HFFc6 (cell line): ENCODE data around the gene C1orf21. TPM values are rescaled to one million over a fixed set of nuclear protein-coding genes. Genes with fewer than 3 reads are reported as not detected.

Experiments used
- DNase-seq: peaks from one replicate; pipeline ENCODE4 v3.0.0-alpha.2; 2018
- H3K27ac Mint-ChIP-seq: 2 replicates; pipeline ENCODE4 v1.8.0; 2020; ENCODE audit warnings: mild to moderate bottlenecking, mixed read lengths
- H3K27me3 Mint-ChIP-seq: 2 replicates; pipeline ENCODE4 v1.8.0; 2021; ENCODE audit warnings: mild to moderate bottlenecking, moderate library complexity, mixed read lengths; ENCODE audit not compliant: insufficient read depth
- H3K36me3 Mint-ChIP-seq: 2 replicates; pipeline ENCODE4 v1.8.0; 2021; ENCODE audit warnings: low read depth, mixed read lengths
- H3K4me1 Mint-ChIP-seq: 2 replicates; pipeline ENCODE4 v1.8.0; 2020; ENCODE audit warnings: low read depth, mixed read lengths
- H3K4me3 Mint-ChIP-seq: 2 replicates; pipeline ENCODE4 v1.8.0; 2020; ENCODE audit warnings: mild to moderate bottlenecking, moderate library complexity, mixed read lengths
- H3K9me3 Mint-ChIP-seq: 2 replicates; pipeline ENCODE4 v1.8.0; 2020; ENCODE audit warnings: mild to moderate bottlenecking, mixed read lengths
- total RNA-seq, 6 experiments: library from RNA; stranded (reverse); fragmentation: NEBNext Ultra II Directional; extraction: Animal tissue kit (Norgen Biotek cat#: 25700); gene quantifications; 2 replicates in 1 of 6; 3 replicates in 5 of 6; pipeline ENCODE4 v1.2.3, GENCODE V29; 2021
- TF ChIP-seq, protein P1 (sequence below): fragments of 200-600 bp; sonication (generic); IDR thresholded peaks from 2 replicates; pipeline ENCODE4 v1.5.0; 2021; ENCODE audit warnings: antibody characterized with exemption, mild to moderate bottlenecking

Gene C1orf21
- total RNA-seq, 6 experiments from 2014 or later: 4.0 to 10.2 (median 8.5) TPM

DNA sequence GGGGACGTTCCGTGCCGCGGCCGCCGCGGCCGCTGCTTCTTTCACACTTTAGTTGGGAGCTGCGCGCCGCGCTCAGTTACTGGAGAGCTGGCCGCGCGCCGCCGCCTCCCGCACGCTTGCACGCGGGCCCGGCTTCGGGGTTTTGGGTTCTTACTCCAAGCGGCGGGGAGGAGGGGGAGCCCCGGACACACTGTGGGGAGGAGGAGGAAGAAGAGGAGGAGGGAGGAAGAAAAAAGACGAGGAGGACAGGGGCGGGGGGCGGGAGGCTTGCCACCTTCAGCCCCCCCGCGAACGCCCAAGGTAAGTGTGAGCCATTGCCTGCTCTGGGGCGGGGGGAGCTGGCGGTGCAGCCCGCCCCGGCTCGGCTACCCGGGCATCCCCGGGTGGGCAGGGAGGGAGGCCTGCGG, 243 bp downstream of the C1orf21 start:
- Mint-ChIP-seq H3K4me3 (peak overlapping the region; percentile 86), H3K27me3 (peaks cover 7% of the 10 kb centered on the region; the same call in 1 of the 2 replicates), H3K9me3 (no peaks in the 10 kb centered on the region), H3K36me3 (no peaks in the 10 kb centered on the region), H3K27ac (0 out of 2 replicates have a peak overlapping the region, but pooled peaks have one; percentile 36), H3K4me1 (peaks cover 33% of the 10 kb centered on the region)
- TF ChIP-seq, protein P1, sequence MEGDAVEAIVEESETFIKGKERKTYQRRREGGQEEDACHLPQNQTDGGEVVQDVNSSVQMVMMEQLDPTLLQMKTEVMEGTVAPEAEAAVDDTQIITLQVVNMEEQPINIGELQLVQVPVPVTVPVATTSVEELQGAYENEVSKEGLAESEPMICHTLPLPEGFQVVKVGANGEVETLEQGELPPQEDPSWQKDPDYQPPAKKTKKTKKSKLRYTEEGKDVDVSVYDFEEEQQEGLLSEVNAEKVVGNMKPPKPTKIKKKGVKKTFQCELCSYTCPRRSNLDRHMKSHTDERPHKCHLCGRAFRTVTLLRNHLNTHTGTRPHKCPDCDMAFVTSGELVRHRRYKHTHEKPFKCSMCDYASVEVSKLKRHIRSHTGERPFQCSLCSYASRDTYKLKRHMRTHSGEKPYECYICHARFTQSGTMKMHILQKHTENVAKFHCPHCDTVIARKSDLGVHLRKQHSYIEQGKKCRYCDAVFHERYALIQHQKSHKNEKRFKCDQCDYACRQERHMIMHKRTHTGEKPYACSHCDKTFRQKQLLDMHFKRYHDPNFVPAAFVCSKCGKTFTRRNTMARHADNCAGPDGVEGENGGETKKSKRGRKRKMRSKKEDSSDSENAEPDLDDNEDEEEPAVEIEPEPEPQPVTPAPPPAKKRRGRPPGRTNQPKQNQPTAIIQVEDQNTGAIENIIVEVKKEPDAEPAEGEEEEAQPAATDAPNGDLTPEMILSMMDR: no peak
- no peak for DNase-seq

DNA sequence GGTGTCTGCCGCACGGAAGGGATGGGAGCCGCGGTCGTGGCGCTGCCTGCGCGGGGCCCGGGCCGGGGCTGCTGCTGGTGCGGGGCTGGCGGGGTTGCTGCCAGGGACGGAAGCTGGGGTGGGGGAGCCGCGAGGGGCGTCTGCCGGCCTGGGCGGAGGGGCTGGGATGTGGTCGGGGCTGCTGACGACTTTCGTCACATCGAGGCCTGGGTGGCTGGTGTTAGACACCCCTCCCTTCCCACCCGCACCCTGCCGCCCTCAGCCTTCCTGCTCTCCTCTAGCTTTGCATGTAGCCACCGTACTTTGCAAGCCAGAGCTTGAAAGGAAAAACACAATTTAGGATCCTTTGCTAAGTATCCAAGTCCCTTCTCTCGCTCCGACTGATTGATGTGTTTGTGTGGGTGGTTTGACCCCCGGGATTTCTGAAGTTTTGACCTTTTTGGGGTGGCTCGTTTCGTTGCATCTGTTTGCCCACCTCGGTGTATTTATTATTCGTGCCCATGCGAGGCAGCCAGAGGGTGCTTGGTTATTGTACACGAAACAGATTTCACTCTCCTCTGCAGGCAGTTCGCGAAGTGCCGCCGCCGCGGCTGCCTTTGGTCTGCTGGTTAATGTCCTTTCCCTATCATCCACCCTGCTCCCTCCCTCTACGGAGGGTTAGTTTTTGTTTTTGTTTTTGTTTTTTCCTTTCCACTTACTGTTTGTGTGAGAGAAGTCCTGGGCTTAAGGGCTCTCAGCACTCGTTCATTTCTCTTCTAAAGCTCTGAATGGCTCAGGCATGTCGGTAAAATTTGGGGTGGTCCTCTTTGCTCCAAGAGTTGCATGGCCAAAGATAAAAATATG, 868 bp downstream of the C1orf21 start:
- Mint-ChIP-seq H3K9me3 (no peaks in the 10 kb centered on the region), H3K27me3 (peaks cover 7% of the 10 kb centered on the region; the same call in 1 of the 2 replicates), H3K27ac (peak overlapping the region; percentile 66), H3K4me1 (peaks cover 33% of the 10 kb centered on the region), H3K36me3 (no peaks in the 10 kb centered on the region), H3K4me3 (peak overlapping the region; percentile 90)
- TF ChIP-seq, protein P1: no peak
- no peak for DNase-seq

DNA sequence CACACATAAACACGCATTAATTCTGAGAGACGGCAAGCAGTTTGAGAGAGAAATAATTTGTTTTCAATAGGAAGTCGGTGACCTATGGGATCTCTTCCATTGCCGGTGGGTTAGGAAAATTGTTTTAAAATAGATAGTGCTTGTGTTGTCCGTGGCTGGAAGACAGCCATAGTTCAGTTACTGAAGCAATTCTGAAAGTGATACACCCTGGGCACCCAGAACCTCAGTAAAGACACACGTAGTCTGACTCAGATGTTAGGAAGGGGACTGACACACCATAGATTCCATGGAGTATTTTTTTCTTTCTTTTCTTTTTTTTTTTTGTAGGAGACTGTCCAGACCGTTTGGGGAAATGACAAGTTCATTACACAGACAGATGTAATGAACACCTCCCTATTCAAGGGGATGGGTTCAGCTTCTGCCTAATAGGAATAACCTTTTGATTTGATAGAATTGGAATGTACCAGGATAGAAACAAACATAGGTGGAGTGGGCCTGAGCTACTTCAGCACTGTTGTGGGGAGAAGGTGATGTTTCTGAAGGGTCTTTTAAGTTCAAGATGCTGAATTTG, 1.6 kb downstream of the C1orf21 start:
- Mint-ChIP-seq H3K27ac (peak overlapping the region; percentile 66), H3K4me1 (peaks cover 40% of the 10 kb centered on the region), H3K4me3 (peak overlapping the region; percentile 90), H3K27me3 (peaks cover 7% of the 10 kb centered on the region; the same call in 1 of the 2 replicates), H3K36me3 (no peaks in the 10 kb centered on the region), H3K9me3 (no peaks in the 10 kb centered on the region)
- peak; percentile 80 for DNase-seq
- TF ChIP-seq, protein P1: no peak

DNA sequence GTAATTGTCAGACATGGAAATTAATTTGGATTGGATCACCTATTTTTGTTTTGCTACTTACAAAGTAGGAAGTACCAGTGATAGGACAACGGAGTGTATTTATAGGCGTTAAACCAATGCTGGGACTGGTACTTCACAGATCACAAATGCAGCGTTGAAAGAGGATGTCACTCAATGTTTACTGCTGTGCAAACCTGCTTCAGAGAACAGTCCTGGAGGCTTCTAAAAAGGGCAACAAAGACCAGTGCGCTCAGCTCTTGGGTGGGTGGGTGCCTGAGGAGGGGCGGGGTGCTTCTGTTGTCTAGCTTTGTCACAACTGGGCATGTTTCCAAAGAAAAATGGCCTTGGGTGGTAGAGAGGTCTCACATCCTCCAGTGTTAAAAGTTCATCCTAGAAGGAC, 2.1 kb downstream of the C1orf21 start:
- H3K27me3 Mint-ChIP-seq: peaks cover 3% of the 10 kb centered on the region; the same call in 1 of the 2 replicates
- peak overlapping the region; percentile 66; the same call in 1 of the 2 replicates for H3K27ac Mint-ChIP-seq
- TF ChIP-seq, protein P1: no peak
- H3K4me1 Mint-ChIP-seq: peaks cover 46% of the 10 kb centered on the region
- H3K9me3 Mint-ChIP-seq: no peaks in the 10 kb centered on the region
- no peaks in the 10 kb centered on the region for H3K36me3 Mint-ChIP-seq
- DNase-seq: no peak
- peak overlapping the region; percentile 90 for H3K4me3 Mint-ChIP-seq

DNA sequence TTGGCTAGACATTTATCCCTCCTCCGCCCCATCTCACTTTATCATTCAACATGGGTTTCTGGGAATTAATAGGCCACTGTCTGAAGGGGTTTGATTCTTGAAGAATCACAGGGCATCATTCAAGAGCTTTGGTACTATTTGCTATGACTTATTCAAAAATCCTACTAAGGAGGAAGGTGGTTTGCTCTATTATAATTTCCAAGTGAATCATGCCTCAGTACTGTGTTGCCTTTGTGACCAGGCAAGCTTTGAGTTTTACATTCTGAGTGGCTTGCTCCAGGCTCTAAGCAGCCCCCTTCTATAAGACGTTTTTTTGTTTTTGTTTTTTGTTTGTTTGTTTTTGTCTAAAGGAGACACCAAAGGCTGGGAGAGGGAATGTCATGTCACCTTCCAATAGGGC, 2.6 kb downstream of the C1orf21 start:
- H3K4me3 Mint-ChIP-seq: no peak overlapping the region
- peaks cover 51% of the 10 kb centered on the region for H3K4me1 Mint-ChIP-seq

More for the DNA sequence above, 2.6 kb downstream of the C1orf21 start:
- no peaks in the 10 kb centered on the region for H3K36me3 Mint-ChIP-seq
- H3K27me3 Mint-ChIP-seq: no peaks in the 10 kb centered on the region
- H3K9me3 Mint-ChIP-seq: no peaks in the 10 kb centered on the region
- TF ChIP-seq, protein P1: no peak
- no peak for DNase-seq
- H3K27ac Mint-ChIP-seq: no peak overlapping the region; the same call in 1 of the 2 replicates
